LNCAP (cell line): ENCODE data around the gene GRPEL1.

Experiments used
- CTCF ChIP-seq: fragments of 450-650 bp; IDR thresholded peaks from 2 replicates; pipeline ENCODE4 v1.5.1; 2017; ENCODE audit warnings: mild to moderate bottlenecking

The GRPEL1 gene

GRCh38 chr4:7086384-7086783 is 18.5 kb upstream of the GRPEL1 start:
- no peak for TF ChIP-seq CTCF

GRCh38 chr4:7083597-7084563 is 16.0 kb upstream of the GRPEL1 start:
- TF ChIP-seq CTCF = no peak

- TF ChIP-seq CTCF = no peak
Measured at GRCh38 chr4:7078025-7078424, 10.2 kb upstream of the GRPEL1 start.

GRCh38 chr4:7077371-7077770 is 9.5 kb upstream of the GRPEL1 start:
- no peak for TF ChIP-seq CTCF

- TF ChIP-seq CTCF = no peak
Measured at GRCh38 chr4:7076696-7077082, 8.8 kb upstream of the GRPEL1 start.

GRCh38 chr4:7075962-7076695 is 8.3 kb upstream of the GRPEL1 start:
- no peak for TF ChIP-seq CTCF

- TF ChIP-seq CTCF = no peak
Measured at GRCh38 chr4:7074426-7074825, 6.6 kb upstream of the GRPEL1 start.
